Fibroblast of the aortic adventitia (primary cell): ENCODE measurements around the gene NT5C1B. TPM values are rescaled to one million over a fixed set of nuclear protein-coding genes. Genes with fewer than 3 reads are reported as not detected.

Source experiments
- DNase-seq: peaks from one replicate; pipeline ENCODE4 v3.0.0-alpha.2; 2010; ENCODE audit warnings: low read depth
- H3K4me3 ChIP-seq: 2 replicates; pipeline ENCODE4 v1.5.1; 2011; ENCODE audit warnings: low read depth, mild to moderate bottlenecking, control low read depth, low read length, moderate library complexity
- CTCF ChIP-seq: IDR thresholded peaks from 2 replicates; pipeline ENCODE4 v1.5.1; 2011; ENCODE audit warnings: mild to moderate bottlenecking, low read length, control low read depth, inconsistent platforms; ENCODE audit not compliant: insufficient read depth
- total RNA-seq: library from RNA; depleted of rRNA; stranded (reverse); fragments of >200 nt; gene quantifications from 2 replicates; pipeline ENCODE4 v1.2.3, GENCODE V29; 2012; ENCODE audit warnings: low replicate concordance

The NT5C1B gene
- total RNA-seq, 1 donor = not detected

GRCh38 chr2:18580606-18581005 lies 8.8 kb downstream of the NT5C1B start:
- H3K4me3 ChIP-seq = no peak overlapping the region
- TF ChIP-seq CTCF = no peak
- no peak for DNase-seq

GRCh38 chr2:18578033-18578432 lies 11.3 kb downstream of the NT5C1B start:
- DNase-seq = peak; percentile 65
- H3K4me3 ChIP-seq = no peak overlapping the region
- no peak for TF ChIP-seq CTCF

GRCh38 chr2:18566145-18566769 lies 23.1 kb downstream of the NT5C1B start:
- TF ChIP-seq CTCF = no peak
- no peak overlapping the region for H3K4me3 ChIP-seq
- DNase-seq = no peak

DNA sequence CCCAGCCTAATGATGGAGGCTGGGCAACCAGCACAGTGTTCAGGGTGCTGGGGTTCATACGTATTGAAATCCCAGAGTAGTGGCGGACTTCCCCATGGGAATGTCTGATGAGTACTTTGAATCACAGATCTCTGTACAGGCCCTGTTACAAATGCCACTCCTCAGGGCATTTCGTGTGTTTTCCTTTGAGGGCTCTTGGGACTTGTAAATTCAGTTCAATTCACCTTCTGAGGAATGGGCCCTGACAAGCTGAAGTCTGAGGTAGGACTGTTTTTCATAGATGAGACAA lies 28.6 kb downstream of the NT5C1B start:
- no peak for TF ChIP-seq CTCF
- no peak for DNase-seq
- peak overlapping the region; percentile 75 for H3K4me3 ChIP-seq

DNA sequence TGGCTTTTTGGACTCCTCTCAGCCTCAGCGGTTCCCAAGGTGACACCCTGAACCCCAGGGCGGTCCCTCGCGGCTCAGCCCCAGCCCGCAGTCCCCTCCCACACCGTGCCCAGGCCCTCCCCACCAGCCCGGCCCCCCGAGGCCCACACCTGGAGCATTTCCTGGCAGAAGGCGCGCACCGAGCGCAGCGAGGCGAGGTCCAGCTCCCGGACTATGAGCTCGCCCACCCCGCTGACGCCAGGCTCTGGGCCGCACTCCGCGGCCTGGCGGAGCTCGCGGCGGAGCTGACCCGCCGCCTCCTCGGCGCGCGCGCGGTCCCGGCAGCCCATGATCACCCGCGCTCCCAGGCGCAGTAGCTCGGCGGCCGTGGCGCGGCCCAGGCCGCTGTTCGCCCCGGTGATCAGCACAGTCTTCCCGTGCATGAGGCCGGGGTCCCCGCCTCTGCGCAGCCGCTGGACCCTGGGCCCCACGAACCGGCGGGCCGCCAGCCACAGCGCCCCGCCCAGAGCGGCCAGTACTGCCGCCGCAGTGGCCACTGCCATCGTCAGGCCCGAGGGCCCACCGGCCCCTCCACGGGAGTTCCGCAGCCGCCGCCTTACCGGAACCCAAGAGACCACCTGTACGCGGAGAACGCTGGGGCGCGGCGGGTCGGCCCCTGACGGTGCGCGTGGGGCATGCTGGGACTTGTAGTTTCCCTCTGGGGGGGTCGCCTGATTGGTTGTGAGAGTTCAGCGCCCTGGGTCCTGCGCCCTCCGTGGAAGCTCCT lies 29.2 kb downstream of the NT5C1B start, which contains the start of gene RDH14:
TSS of gene RDH14 (minus strand) at position 623 of the 766 bp plus-strand sequence. CDS start at position 542, 81 bp downstream.
- DNase-seq = peak; percentile 90
- H3K4me3 ChIP-seq = peak within 1 kb of the TSS; percentile 75
- no peak for TF ChIP-seq CTCF

- peak overlapping the region; percentile 75 for H3K4me3 ChIP-seq
- DNase-seq = no peak
- TF ChIP-seq CTCF = no peak
These were observed 29.8 kb downstream of the NT5C1B start for GRCh38 chr2:18559531-18560030.

DNA sequence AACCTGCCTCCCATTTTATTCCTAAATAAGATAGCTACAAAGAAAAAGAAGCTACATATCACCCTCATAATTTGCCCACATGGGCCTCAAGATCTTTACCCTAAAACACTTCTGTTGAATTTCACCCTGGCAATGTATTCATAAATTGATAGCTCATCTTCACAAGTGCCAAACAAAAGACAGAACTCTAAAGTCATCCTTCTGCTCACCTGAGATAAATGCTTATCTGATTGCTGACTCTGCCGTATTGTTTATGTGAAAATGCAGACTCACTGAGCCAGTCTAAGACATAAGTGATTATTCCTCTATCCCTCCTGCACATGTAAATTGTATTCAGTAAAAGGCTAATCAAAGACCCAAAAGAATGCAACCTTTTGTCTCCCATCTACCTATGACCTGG lies 30.9 kb downstream of the NT5C1B start:
- no peak for DNase-seq
- H3K4me3 ChIP-seq = peak overlapping the region; percentile 6
- TF ChIP-seq CTCF = no peak
